Stomach (tissue), 9 donors: ENCODE results near the gene BCL11B. TPM values are rescaled to one million over a fixed set of nuclear protein-coding genes. Genes with fewer than 3 reads are reported as not detected.
A peak's percentile ranks its signal among the peaks of the same experiment; 100 is the strongest.

Experiments
- DNase-seq, 2 donors: peaks; one replicate each; pipeline versions ENCODE4 v3.0.0 to v3.0.0-alpha.2; 2013 to 2019
- H3K27ac ChIP-seq, 5 donors: fragments of 200-600 bp in 4 of 5; sonication (generic) in 4 of 5; one replicate each; pipeline ENCODE4 v1.5.1; 2013 to 2019; ENCODE audit warnings: mild to moderate bottlenecking in 1 of 5, moderate library complexity in 1 of 5
- H3K27me3 ChIP-seq, 3 donors: fragments of 200-600 bp; sonication (generic); one replicate each; pipeline ENCODE4 v1.5.1; 2017 to 2019; ENCODE audit warnings: mixed run types in 1 of 3
- H3K36me3 ChIP-seq, 4 donors: fragments of 200-600 bp; sonication (generic); 1 replicate in 3 of 4; 2 replicates in 1 of 4; pipeline ENCODE4 v1.5.1; 2016 to 2019
- H3K4me1 ChIP-seq, 4 donors: fragments of 200-600 bp; sonication (generic); one replicate each; pipeline ENCODE4 v1.5.1; 2016 to 2019
- H3K4me3 ChIP-seq, 4 donors: fragments of 200-600 bp; sonication (generic) in 3 of 4; one replicate each; pipeline ENCODE4 v1.5.1; 2016 to 2019; ENCODE audit warnings: mild to moderate bottlenecking in 1 of 4
- H3K9me3 ChIP-seq, 4 donors: fragments of 200-600 bp; sonication (generic); one replicate each; pipeline ENCODE4 v1.5.1; 2016 to 2019
- EP300 ChIP-seq: sonication (generic); formaldehyde crosslinking; IDR thresholded peaks from one replicate; pipeline ENCODE4 v1.6.1; 2017; ENCODE audit warnings: antibody characterized with exemption
- POLR2A ChIP-seq, 4 donors: fragments of 450-650 bp; IDR thresholded peaks; one replicate each; pipeline ENCODE4 v1.6.1; 2016; ENCODE audit warnings: antibody characterized with exemption in 4 of 4, control low read depth in 2 of 4, mild to moderate bottlenecking in 1 of 4, moderate library complexity in 1 of 4
- POLR2AphosphoS5 ChIP-seq, 3 donors: sonication (generic); formaldehyde crosslinking; IDR thresholded peaks; one replicate each; pipeline ENCODE4 v1.6.1; 2016; ENCODE audit warnings: antibody characterized with exemption in 3 of 3
- WGBS, 5 donors: extraction: QIAGEN DNeasy Blood & Tissue Kit in 3 of 5; methylation state at CpG; one replicate each; pipeline versions ENCODE4 v1.1.5 to v1.1.7; 2013 to 2018; 5-methylcytosine and 5-hydroxymethylcytosine counted together
- intact Hi-C: fragments of 100-400 bp; cut with DNase I; formaldehyde crosslinking; loops from one replicate; pipeline ENCODE4 v1.15.1; 2023; ENCODE audit warnings: low total_unique reads
- polyA plus RNA-seq, 3 donors: library from polyadenylated mRNA; stranded (reverse); fragments of 200-250 nt; gene quantifications; one replicate each; pipeline ENCODE4 v1.2.3, GENCODE V29; 2013
- total RNA-seq, 5 donors: library from RNA; depleted of rRNA; stranded (reverse); fragments of >200 nt; gene quantifications; one replicate each; pipeline versions ENCODE4 v1.1.0 to v1.2.3, GENCODE V29; 2014 to 2016
- TF ChIP-seq, protein P1 (sequence below), 7 experiments: fragments of 450-650 bp in 4 of 7; fragments of 200-600 bp in 3 of 7; sonication (generic) in 3 of 7; IDR thresholded peaks; one replicate each; pipeline ENCODE4 v1.5.1; 2016 to 2019; ENCODE audit warnings: antibody characterized with exemption in 7 of 7, control low read depth in 2 of 7, mild to moderate bottlenecking in 1 of 7
- donor health status: healthy with polysubstance abuse.
- donor health status: Bipolar disorder and iron deficiency.
- donor health status: healthy.

BCL11B gene
- total and polyA plus RNA-seq, 8 donors, result 0.15 to 9.6 (median 1.3) TPM; not detected in 1

DNA sequence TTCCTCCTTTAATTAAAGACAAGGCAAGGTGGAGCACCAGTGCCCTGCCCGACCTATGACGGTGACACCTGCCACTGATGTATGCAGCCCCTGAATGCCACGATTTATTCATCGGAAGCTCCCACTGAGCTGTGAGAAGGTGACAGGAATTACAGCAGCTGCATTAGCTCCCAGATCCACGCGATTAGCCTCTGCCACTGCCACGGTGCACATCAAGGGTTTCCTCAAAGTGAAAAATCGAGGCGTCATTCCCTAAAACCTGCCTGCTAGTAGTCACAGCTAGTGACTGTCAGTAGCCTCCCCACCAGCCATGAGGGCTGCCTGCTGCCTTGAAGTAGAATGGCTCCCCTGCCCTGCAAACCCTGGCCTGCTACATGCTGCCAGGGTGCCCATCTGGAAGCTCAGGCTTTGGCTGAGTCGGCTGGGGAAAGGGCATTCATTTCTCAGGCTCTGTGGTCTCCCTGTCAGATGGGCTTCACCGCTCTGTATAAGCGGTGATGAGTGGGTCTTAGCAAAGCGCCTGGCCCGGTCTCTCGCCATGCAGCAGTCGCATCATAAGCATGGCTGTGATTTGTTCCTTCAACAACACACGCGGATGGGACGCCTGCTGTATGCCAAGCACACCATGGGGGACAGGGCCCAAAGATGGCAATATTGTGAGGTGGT is 8.2 kb upstream of the BCL11B start:
- no peak overlapping the region for H3K27ac ChIP-seq
- intact Hi-C loops, result no loop called here
- peaks cover 0 to 93% (median 8%) of the 10 kb centered on the region in 3 donors for H3K27me3 ChIP-seq

DNA sequence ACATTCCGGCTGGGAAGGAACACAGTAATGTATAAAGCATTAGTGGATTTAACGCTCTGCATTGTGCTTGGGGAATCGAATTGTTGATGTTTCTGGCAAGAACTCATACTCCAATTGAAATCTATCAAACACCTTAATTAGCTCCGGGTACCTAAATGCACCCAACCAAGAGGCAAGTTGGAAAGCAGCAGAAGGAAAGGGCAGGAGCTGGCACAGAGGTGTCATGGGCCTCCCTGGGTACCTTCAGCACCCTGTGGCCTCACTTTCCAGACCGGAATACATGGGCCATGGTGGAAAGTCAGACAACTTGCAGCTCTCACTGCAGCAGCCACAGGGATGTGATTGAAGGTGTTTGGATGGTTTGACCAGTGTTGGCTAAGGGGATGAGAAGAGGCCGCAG is 6.8 kb upstream of the BCL11B start:
- Histone ChIP-seq H3K27ac (no peak overlapping the region), H3K27me3 (peaks cover 0 to 93% (median 17%) of the 10 kb centered on the region in 3 donors), H3K4me3 (no peak overlapping the region), H3K36me3 (no peaks in the 10 kb centered on the region), H3K4me1 (peaks cover 6 to 14% (median 13%) of the 10 kb centered on the region in 4 donors), H3K9me3 (no peaks in the 10 kb centered on the region)
- 73 to 85% (median 78%) methylated on average over 6 of the region's 6 CpGs for WGBS, 5 donors
- TF ChIP-seq, protein P1, sequence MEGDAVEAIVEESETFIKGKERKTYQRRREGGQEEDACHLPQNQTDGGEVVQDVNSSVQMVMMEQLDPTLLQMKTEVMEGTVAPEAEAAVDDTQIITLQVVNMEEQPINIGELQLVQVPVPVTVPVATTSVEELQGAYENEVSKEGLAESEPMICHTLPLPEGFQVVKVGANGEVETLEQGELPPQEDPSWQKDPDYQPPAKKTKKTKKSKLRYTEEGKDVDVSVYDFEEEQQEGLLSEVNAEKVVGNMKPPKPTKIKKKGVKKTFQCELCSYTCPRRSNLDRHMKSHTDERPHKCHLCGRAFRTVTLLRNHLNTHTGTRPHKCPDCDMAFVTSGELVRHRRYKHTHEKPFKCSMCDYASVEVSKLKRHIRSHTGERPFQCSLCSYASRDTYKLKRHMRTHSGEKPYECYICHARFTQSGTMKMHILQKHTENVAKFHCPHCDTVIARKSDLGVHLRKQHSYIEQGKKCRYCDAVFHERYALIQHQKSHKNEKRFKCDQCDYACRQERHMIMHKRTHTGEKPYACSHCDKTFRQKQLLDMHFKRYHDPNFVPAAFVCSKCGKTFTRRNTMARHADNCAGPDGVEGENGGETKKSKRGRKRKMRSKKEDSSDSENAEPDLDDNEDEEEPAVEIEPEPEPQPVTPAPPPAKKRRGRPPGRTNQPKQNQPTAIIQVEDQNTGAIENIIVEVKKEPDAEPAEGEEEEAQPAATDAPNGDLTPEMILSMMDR (IDR thresholded peaks at IDR 0.05), result no peak
- TF ChIP-seq POLR2AphosphoS5 (IDR thresholded peaks at IDR 0.05), result no peak
- TF ChIP-seq EP300, result no peak
- TF ChIP-seq POLR2A (IDR thresholded peaks at IDR 0.05), result no peak
- DNase-seq, result peak in 1 of 2 donors; percentile 1
- intact Hi-C loops, result no loop called here

More for the DNA sequence above, 8.2 kb upstream of the BCL11B start:
- Histone ChIP-seq H3K36me3 (no peaks in the 10 kb centered on the region), H3K9me3 (no peaks in the 10 kb centered on the region), H3K4me3 (no peak overlapping the region), H3K4me1 (peaks cover 0 to under 1% (median 0%) of the 10 kb centered on the region in 4 donors)
- WGBS, 5 donors, result 71 to 86% (median 81%) methylated on average over 12 to 19 of the region's 19 CpGs
- DNase-seq, result no peak
- TF ChIP-seq, protein P1 (IDR thresholded peaks at IDR 0.05), result no peak
- TF ChIP-seq POLR2A (IDR thresholded peaks at IDR 0.05) (no peak), POLR2AphosphoS5 (IDR thresholded peaks at IDR 0.05) (no peak), EP300 (no peak)

DNA sequence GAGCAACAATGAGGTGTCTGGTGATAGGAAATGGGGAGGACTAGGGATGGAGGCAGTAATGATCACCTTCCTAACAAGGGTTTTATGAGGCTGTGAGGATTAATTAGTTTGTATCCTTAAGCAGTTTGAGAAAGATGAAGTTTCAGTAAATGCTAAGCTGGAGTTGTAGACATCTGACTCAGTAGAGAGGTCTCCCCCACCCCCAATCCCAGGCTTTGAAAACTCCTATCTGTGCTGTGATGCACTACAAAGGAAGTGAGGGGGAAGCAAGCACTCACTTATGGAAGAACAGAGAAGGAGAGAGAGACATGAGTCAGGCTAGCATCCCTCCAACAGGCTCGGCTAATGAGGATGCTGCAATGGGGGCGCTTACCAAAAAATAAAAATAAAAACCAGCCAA is 5.5 kb upstream of the BCL11B start:
- Histone ChIP-seq H3K36me3 (no peaks in the 10 kb centered on the region), H3K4me1 (peaks cover 19 to 27% (median 26%) of the 10 kb centered on the region in 4 donors), H3K4me3 (no peak overlapping the region), H3K27me3 (peaks cover 1 to 98% (median 30%) of the 10 kb centered on the region in 3 donors), H3K27ac (no peak overlapping the region), H3K9me3 (no peaks in the 10 kb centered on the region)
- intact Hi-C loops, result no loop called here
- DNase-seq, result peak in 1 of 2 donors; percentile 0
- TF ChIP-seq POLR2A (IDR thresholded peaks at IDR 0.05), result no peak
- TF ChIP-seq EP300, result no peak
- TF ChIP-seq, protein P1 (IDR thresholded peaks at IDR 0.05), result no peak
- TF ChIP-seq POLR2AphosphoS5 (IDR thresholded peaks at IDR 0.05), result no peak
- WGBS, 5 donors, result 24 to 47% (median 40%) methylated on average over 2 of the region's 2 CpGs

DNA sequence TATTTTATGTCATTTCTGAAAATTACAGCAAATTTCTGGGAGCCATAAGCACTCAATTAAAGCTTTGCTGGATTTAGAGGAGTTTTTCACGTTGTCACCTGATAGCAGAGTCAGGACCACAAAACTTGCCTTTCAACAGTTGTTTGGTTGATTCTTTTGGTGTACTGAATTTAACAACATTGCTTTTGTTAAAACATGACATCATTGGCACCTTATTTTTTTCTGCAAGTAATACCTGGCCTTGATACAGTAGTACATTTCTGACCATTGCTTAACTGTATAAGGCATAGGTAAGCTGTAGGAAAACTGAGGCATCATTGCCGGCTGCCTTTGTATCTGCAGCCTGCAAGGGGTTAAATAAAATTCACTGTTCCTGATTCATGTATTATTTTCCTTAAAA is 4.5 kb upstream of the BCL11B start:
- intact Hi-C loops, result no loop called here
- 33 to 58% (median 38%) methylated on average over 2 of the region's 2 CpGs for WGBS, 5 donors
- no peak for TF ChIP-seq EP300
- no peak for TF ChIP-seq POLR2A (IDR thresholded peaks at IDR 0.05)
- no peak for TF ChIP-seq POLR2AphosphoS5 (IDR thresholded peaks at IDR 0.05)
- TF ChIP-seq, protein P1 (IDR thresholded peaks at IDR 0.05), result no peak

More for the DNA sequence above, 4.5 kb upstream of the BCL11B start:
- no peaks in the 10 kb centered on the region for H3K36me3 ChIP-seq
- H3K4me1 ChIP-seq, result peaks cover 29 to 38% (median 36%) of the 10 kb centered on the region in 4 donors
- H3K27me3 ChIP-seq, result peaks cover 11 to 99% (median 40%) of the 10 kb centered on the region in 3 donors
- DNase-seq, result no peak
- H3K9me3 ChIP-seq, result no peaks in the 10 kb centered on the region
- H3K4me3 ChIP-seq, result no peak overlapping the region
- no peak overlapping the region for H3K27ac ChIP-seq
